Activated CD8-positive, alpha-beta memory T cell treated with anti-CD3 and anti-CD28 coated beads, Interleukin-2, amount 10 ng/mL, durations not matched to agents 7 days and 5 days (primary cell): Measurements from ENCODE around the gene ZNF469. TPM values are rescaled to one million over a fixed set of nuclear protein-coding genes. Genes with fewer than 3 reads are reported as not detected.
"Not testable (repeated sequence)": the region's sequence is repeated elsewhere in the genome, so short reads cannot be mapped to it uniquely, and the experiment has no call there.

Experiments used
- ATAC-seq: fragments of 150-1000 bp; cut with Tn5 transposase; one replicate; pipeline ENCODE4 v1.10.0; 2021; ENCODE audit warnings: moderate library complexity
- CTCF ChIA-PET: fragments of 350-600 bp; sonication (Branson Sonifier 250); formaldehyde crosslinking; loops from one replicate; lab custom pipeline; 2021; ENCODE audit warnings: antibody characterized with exemption; lab: Charles Lee
- DNase-seq: peaks from one replicate; pipeline ENCODE4 v3.0.0-alpha.2; 2020
- H3K27ac Mint-ChIP-seq: one replicate; pipeline ENCODE4 v1.8.0; 2021; ENCODE audit warnings: mild to moderate bottlenecking, mixed read lengths
- H3K27me3 Mint-ChIP-seq: one replicate; pipeline ENCODE4 v1.8.0; 2021; ENCODE audit warnings: mixed read lengths
- H3K36me3 Mint-ChIP-seq: one replicate; pipeline ENCODE4 v1.8.0; 2021; ENCODE audit warnings: mild to moderate bottlenecking, mixed read lengths
- H3K4me1 Mint-ChIP-seq: one replicate; pipeline ENCODE4 v1.8.0; 2021; ENCODE audit warnings: mixed read lengths
- H3K4me3 Mint-ChIP-seq: one replicate; pipeline ENCODE4 v1.8.0; 2021; ENCODE audit warnings: mild to moderate bottlenecking, moderate library complexity, mixed read lengths
- H3K9me3 Mint-ChIP-seq: one replicate; pipeline ENCODE4 v1.8.0; 2022; ENCODE audit warnings: low read depth, mixed read lengths
- total RNA-seq, 2 experiments: library from RNA; stranded (reverse); gene quantifications; one replicate each; pipeline ENCODE4 v1.2.3, GENCODE V29; 2021

The ZNF469 gene
- total RNA-seq, 2 experiments from 2014 or later, result 0.26 to 0.84 TPM

DNA sequence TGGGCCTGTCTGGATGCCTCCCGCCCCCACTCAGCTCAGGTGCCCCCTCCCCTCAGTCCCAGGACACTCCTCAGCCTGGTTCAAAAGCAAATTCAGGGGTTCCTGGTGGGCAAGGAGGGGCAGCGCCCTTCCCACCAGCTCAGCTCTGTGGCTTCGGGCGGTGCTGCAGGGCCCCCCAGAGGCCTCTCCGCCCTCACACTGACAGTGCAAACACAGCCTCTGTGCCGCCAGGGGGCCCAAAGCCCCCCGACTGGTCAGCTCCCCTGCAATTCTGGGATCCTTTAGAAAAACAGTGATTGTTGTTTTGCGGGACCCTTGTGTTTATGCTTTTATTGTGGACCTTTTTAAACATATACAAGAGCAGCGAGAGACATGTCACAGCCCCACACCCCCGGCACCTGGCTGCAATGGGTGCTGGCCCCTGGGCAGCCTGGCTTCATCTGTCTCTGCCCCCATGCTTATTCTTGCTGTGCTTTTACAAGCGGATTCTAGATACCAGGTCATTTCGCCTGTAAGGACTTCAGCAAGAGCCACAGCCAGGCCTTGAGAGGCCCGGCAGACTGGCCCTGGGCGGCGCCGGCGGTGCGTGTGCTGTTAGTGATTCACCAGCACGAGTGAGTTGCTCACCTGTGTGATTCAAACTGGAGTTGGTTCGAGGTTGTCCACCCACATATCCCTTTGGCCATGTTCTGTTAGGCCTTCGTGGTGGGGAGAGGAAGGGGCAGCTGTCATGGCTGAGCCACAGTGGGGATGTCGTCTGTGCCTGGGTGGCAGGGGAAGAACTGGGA, 21.2 kb downstream of the ZNF469 start:
- H3K36me3 Mint-ChIP-seq, result no peaks in the 10 kb centered on the region
- DNase-seq, result no peak
- peaks cover 8% of the 10 kb centered on the region for H3K4me1 Mint-ChIP-seq
- no peak for ATAC-seq
- no peak overlapping the region for H3K27ac Mint-ChIP-seq
- H3K4me3 Mint-ChIP-seq, result no peak overlapping the region
- CTCF ChIA-PET, result no interaction called here
- H3K27me3 Mint-ChIP-seq, result no peaks in the 10 kb centered on the region
- H3K9me3 Mint-ChIP-seq, result peaks cover 2% of the 10 kb centered on the region

DNA sequence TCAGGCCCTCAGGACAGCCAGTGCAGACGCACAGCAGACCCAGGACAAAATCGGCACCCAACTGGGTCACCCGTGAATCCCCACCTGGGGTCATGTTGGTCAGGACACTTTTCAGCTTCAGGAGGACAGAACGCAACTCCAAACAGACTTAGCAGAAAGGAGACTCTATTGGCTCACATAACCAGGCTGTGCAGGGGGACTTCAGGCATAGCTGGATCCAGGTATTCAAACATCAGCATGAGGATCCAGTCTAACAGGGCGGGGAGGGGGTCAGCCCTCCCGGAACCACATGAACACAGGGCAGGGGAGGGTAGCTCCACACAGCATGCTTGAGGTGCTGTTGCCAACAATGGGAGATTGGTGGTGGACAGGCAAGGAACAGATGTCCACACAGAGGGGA, 22.0 kb downstream of the ZNF469 start:
- H3K27ac Mint-ChIP-seq, result no peak overlapping the region
- no peak overlapping the region for H3K4me3 Mint-ChIP-seq
- CTCF ChIA-PET, result no interaction called here
- no peak for ATAC-seq
- no peaks in the 10 kb centered on the region for H3K27me3 Mint-ChIP-seq
- H3K9me3 Mint-ChIP-seq, result peaks cover 2% of the 10 kb centered on the region
- DNase-seq, result no peak
- no peaks in the 10 kb centered on the region for H3K36me3 Mint-ChIP-seq
- H3K4me1 Mint-ChIP-seq, result peaks cover 8% of the 10 kb centered on the region

DNA sequence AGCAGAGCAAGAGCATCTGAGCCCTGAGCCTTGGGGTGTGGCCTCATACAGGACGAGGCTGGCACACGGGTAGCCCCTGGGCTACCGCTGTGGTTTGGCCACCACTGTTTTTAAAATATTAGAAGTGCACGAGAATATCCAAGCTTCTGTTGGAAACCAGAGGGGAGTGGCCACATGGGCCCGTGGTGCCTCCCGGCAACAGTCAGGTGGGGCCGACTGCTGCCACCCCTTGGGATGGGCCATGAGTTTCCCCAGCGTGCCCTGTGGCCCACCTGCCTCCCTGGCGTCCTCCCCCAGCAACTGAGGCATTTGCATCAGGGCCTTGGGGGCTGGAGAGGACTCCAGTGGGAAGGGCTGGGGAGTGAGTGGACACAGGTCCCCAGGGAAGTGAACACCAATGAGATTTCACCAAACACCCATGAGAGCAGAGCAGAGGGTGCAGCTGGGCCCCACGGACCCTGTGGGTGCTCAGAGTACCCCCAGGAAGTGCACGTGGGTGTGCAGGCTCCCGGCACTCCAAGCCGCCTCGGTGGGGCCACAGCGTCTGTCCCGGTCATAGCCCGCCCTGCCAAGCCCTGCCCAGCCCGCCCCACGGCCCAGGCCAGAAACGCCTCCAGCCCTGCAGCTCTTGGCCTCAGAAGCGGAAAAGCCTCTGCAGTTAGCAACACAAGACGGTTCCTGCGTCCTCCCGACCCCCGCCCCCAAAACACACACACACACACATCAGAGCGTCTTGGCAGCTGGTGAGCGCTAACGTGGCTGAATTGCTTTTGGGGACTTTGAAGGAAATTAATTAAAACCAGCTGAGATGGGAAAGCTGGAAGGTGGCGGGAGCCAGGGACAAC, 22.7 kb downstream of the ZNF469 start:
- DNase-seq (no peak), ATAC-seq (no peak)
- no peak overlapping the region for H3K27ac Mint-ChIP-seq
- no peaks in the 10 kb centered on the region for H3K27me3 Mint-ChIP-seq
- CTCF ChIA-PET, result no interaction called here
- H3K9me3 Mint-ChIP-seq, result peaks cover 2% of the 10 kb centered on the region
- peaks cover 8% of the 10 kb centered on the region for H3K4me1 Mint-ChIP-seq
- no peaks in the 10 kb centered on the region for H3K36me3 Mint-ChIP-seq
- no peak overlapping the region for H3K4me3 Mint-ChIP-seq

DNA sequence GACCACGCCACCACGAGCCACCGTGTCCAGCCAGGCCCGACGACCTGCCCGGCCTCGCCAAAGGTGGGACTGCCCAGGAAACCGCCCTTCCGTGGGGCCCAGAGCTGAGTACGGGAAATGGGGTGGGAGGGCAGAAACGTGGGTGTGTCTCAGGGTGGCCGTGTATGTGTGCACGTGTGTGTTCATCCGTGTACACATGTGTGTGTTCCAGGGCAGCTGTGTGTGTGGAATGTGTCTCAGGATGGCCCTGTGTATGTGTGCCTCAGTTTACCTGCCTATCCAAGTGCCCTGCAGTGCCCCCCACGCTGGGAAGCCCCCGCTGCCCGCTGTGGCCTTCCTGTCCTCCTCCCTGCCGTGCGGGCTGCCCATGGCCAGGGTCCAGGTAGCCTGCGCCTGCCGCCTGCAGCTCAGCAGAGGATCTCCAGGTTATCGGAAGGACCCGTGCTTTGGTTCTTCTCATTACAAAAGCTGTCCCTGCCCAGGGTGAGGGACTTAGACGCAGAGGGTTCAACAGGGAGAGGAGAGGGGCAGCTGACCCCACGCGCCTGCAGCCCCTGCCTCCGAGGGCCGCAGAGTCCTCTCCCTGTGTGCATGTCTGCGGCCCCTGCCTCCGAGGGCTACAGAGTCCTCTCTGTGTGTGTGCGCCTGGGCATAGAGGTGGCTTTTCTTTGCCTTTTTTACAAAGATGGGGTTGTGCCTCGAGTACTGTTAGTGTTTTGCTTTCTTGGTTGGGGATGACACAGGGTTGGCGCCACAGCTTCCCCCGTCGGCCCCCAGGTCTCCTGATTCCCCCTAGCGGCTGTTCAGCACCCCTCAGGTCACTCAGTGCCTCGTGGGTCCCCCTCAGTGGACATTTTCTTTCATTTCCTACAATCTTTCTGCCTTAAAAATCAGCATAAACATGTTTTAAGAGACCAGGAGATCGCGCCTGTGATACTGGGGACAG, 23.6 kb downstream of the ZNF469 start:
- CTCF ChIA-PET, result no interaction called here
- no peaks in the 10 kb centered on the region for H3K27me3 Mint-ChIP-seq
- no peaks in the 10 kb centered on the region for H3K36me3 Mint-ChIP-seq
- DNase-seq, result no peak
- peaks cover under 1% of the 10 kb centered on the region for H3K9me3 Mint-ChIP-seq
- ATAC-seq, result no peak
- H3K27ac Mint-ChIP-seq, result no peak overlapping the region
- no peak overlapping the region for H3K4me3 Mint-ChIP-seq
- H3K4me1 Mint-ChIP-seq, result peaks cover 8% of the 10 kb centered on the region

DNA sequence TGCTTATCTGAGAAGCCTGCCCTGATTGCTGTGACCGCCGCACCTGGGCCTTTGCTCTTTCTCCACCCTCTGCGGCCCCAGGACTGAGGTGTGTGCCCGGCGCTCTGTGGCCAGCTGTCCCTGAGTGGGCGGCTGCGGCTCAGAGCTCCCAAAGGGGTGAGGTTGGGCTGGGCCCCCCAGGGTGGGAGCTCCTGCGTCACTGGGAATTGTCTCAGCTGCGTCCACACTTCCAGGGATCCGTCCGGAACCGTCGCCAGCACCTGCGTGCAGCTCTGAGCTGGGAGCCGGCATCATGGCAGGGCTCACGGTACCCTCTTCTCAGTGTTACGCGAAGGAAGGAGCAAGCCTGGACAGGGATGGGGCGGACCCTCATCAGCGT, 24.3 kb downstream of the ZNF469 start:
- Mint-ChIP-seq H3K27ac (no peak overlapping the region), H3K27me3 (no peaks in the 10 kb centered on the region), H3K9me3 (no peaks in the 10 kb centered on the region), H3K36me3 (no peaks in the 10 kb centered on the region), H3K4me1 (peaks cover 8% of the 10 kb centered on the region), H3K4me3 (no peak overlapping the region)
- ATAC-seq (no peak), DNase-seq (no peak)
- CTCF ChIA-PET, result no interaction called here

DNA sequence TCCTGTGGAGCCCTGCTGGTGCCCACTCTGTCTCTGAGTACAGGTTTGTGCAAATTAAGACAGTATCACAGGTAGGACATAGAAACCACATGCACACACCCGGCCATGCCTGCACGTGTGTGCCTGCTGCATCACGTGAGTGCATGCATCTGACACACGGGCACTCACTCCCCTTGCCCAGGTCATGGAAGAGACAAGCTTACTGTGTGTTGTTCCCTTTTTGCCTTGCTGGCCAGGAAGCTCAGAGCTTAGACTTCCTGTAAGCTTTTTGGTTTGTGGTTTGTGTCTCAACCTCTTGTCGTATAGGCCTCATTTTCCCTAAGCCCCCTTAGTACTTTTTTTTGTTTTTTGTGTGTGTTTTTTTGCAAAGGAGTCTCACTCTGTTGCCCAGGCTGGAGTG, 25.0 kb downstream of the ZNF469 start:
- Mint-ChIP-seq H3K27ac (no peak overlapping the region), H3K9me3 (no peaks in the 10 kb centered on the region), H3K36me3 (no peaks in the 10 kb centered on the region), H3K4me3 (no peak overlapping the region), H3K4me1 (peaks cover 8% of the 10 kb centered on the region), H3K27me3 (no peaks in the 10 kb centered on the region)
- ATAC-seq (no peak), DNase-seq (no peak)
- CTCF ChIA-PET, result no interaction called here

DNA sequence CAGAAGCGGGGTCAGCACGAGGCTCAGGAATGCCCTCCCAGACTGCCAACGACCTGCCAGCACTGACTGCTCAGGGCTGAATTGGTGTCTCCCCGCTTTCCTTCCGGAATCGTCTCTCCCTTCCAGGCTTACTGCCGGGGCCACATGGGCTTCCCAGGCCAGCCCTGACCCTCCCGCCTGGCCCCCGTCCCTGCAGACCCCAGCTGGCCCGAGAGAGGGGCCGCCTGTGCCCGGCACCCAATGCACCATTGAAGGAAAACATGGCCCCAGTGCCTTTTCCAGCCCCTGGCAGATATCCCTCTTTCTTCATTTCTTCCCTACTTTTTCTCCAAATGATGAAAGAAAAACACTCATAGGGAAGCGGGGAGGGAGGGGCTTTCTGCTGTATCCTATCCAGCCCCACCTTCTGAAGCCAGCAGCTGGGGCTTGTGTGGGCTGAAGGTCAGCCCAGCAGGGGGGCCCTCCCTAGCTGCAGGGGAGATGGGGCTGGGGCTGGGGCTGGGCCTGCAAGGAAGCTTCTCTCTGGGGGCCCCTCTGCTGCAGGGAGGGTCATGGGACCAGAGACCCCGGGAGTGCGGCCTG, 25.9 kb downstream of the ZNF469 start:
- DNase-seq, result no peak
- no peaks in the 10 kb centered on the region for H3K27me3 Mint-ChIP-seq
- H3K4me1 Mint-ChIP-seq, result peaks cover 8% of the 10 kb centered on the region
- no peaks in the 10 kb centered on the region for H3K9me3 Mint-ChIP-seq
- CTCF ChIA-PET, result no interaction called here
- no peak overlapping the region for H3K27ac Mint-ChIP-seq
- no peak overlapping the region for H3K4me3 Mint-ChIP-seq
- no peak for ATAC-seq
- H3K36me3 Mint-ChIP-seq, result no peaks in the 10 kb centered on the region

DNA sequence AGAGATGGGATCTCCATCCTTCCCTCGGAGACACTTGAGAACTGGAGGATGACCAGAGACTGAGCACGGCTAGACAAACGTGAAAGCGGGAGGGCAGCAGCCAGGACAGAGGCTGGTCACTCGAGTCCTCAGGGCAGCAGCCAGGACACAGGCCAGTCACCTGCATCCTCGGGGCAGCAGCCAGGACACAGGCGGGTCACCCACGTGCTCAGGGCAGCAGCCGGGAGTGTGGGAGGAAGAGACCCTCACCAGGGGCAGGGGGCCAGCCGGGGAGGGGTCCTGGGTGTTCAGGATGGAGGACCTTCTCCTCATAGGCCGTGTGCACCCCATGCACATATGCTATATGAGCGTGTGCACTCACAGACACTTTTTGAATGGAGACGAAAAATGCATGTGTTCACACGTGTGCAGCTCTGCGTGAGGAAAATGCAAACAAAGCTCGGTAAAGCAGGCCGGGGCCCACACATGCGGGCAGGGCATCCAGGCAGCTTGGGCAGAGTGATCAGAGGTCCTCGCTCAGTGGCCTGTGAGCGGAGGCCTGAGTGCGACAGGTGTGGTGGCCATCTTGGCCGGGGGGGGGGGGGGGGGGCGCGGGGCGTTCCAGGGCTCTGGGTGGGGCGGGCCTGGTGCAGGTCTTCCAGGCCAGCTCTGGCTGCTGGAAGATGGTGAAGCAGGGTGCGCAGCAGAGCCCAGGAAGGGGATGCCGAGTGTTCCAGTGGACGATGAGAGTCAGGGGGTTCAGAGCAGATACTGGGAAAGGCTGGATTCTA, 26.7 kb downstream of the ZNF469 start:
- CTCF ChIA-PET, result no interaction called here
- peaks cover 8% of the 10 kb centered on the region for H3K4me1 Mint-ChIP-seq
- no peak overlapping the region for H3K27ac Mint-ChIP-seq

DNA sequence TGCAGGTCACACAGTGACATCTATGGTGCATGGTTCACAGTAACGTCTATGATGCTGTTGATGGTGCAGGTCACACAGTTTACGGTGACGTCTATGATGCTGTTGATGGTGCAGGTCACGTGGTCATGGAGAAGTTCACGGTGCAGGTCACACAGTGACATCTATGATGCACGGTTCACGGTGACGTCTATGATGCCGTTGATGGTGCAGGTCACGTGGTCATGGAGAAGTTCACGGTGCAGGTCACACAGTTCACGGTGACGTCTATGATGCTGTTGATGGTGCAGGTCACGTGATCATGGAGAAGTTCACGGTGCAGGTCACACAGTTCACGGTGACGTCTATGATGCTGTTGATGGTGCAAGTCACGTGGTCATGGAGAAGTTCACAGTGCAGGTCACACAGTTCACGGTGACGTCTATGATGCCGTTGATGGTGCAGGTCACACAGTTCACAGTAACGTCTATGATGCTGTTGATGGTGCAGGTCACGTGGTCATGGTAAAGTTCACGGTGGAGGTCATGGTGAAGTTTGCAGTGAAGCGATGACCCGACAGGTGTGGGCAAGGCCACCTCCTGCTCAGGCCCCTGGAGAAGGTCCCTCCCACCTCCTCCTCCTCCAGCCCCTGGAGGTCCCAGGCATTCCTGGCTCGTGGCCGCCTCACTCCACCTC, 27.7 kb downstream of the ZNF469 start:
- ATAC-seq, H3K36me3 Mint-ChIP-seq, DNase-seq, H3K27me3 Mint-ChIP-seq, CTCF ChIA-PET, H3K4me3 Mint-ChIP-seq, H3K4me1 Mint-ChIP-seq, H3K9me3 Mint-ChIP-seq, H3K27ac Mint-ChIP-seq: not testable (repeated sequence)

More for the DNA sequence above, 26.7 kb downstream of the ZNF469 start:
- Mint-ChIP-seq H3K9me3 (no peaks in the 10 kb centered on the region), H3K4me3 (no peak overlapping the region), H3K27me3 (no peaks in the 10 kb centered on the region), H3K36me3 (no peaks in the 10 kb centered on the region)
- DNase-seq (no peak), ATAC-seq (no peak)

DNA sequence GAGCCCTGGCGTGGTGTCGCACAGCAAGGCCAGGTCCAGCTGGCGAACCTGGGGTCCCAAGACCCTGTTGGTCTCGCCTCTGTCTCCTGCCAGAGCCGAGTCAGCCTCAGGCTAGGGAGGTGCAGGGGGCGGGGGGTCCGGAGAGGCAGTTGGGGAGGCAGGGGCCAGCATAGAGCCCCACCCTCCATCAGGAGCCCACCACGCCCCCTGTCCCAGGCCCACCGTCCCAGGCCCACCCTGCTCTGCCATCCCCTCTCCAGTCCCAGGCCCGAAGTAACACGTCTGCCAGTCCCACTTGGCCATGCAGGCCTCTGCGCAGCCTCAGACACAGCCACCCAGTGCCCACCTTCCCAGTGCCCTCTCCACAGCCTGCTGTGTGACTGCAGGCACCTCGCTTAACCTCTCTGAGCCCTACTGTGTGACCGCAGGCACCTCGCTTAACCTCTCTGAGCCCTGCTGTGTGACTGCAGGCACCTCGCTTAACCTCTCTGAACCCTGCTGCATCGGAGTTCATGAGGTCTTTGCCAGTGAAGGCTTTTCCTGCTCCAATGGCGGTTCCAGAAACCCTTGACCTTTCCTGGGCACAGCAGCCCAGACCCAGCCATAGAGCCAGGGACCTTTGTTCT, 29.3 kb downstream of the ZNF469 start:
- Mint-ChIP-seq H3K27ac (no peak overlapping the region), H3K36me3 (no peaks in the 10 kb centered on the region), H3K4me3 (no peak overlapping the region), H3K4me1 (peaks cover 8% of the 10 kb centered on the region), H3K27me3 (no peaks in the 10 kb centered on the region), H3K9me3 (no peaks in the 10 kb centered on the region)
- CTCF ChIA-PET, result no interaction called here
- DNase-seq (no peak), ATAC-seq (no peak)

DNA sequence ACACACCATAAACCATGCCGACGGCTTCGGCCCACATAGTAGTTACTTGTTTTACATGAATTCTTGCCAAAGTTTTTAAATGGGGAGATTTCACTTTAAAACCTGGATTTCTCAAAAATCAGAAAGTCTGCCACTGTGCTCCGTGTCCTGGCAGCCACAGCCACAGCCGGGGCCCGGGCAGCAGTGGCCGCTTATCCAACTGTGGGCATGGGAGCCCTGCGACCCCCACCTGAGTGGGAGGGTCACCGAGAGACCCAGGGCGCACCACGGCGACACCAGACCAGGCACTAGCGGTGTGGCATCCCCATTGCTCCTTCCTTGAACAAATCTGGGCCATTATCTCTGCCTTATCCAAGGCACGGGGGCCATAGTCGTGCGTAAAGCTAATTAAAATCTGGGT, 30.0 kb downstream of the ZNF469 start:
- Mint-ChIP-seq H3K36me3 (no peaks in the 10 kb centered on the region), H3K4me1 (peaks cover 5% of the 10 kb centered on the region), H3K4me3 (no peak overlapping the region), H3K9me3 (no peaks in the 10 kb centered on the region), H3K27ac (no peak overlapping the region), H3K27me3 (no peaks in the 10 kb centered on the region)
- ATAC-seq (no peak), DNase-seq (no peak)
- CTCF ChIA-PET, result no interaction called here

DNA sequence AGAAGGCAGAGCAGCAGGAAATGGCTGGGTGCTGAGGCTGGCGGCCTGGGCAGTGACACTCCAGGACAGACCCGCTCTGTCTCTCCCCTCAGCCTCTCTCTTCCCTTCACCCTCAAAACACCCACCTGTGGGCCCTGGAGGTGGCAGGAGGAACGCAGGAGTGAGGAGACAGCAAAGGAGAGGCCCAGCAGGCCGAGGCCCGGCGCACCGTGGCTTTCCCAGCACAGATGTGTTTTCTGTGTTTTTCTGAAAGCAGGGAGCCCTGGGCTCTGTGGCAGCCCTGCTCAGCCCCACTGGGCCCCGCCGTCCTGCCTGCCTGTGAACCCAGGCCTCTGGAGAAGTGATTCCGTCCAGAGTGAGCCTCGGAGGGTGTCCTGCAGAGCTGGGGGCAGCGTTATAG, 30.5 kb downstream of the ZNF469 start:
- no peak for ATAC-seq
- Mint-ChIP-seq H3K27ac (no peak overlapping the region), H3K4me3 (no peak overlapping the region), H3K36me3 (no peaks in the 10 kb centered on the region), H3K4me1 (peaks cover under 1% of the 10 kb centered on the region), H3K9me3 (no peaks in the 10 kb centered on the region), H3K27me3 (no peaks in the 10 kb centered on the region)
- DNase-seq, result no peak
- CTCF ChIA-PET, result no interaction called here
